ENCODE measurements around the gene IARS1.

The IARS1 gene

DNA sequence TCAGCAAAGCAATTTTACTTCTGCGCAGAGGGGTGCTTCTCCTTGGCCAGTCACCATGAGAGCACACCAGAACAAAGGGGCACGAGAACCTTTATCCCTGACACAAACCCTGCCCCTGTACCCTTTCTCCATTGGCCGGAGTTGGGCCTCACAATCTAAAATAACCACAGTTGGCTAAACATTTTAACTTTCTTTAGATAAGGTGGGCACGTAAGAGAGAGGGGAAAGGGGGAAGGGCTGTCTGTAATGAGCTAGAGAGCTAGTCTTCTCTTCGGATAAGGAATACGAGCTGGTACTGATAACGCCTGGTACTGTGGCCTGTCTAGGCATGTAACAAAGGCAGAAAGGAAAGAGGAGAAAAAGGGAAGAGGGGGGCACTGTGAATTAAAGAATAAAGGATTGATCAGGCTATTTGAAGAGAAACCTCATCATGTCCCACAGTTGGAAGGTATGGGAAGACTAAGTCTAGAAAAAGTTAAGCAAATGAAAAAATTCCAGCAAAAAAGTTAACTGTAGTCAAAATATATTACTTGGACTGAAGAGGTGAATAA, 1.8 kb upstream of the IARS1 start:
- no peak for DNase-seq

DNA sequence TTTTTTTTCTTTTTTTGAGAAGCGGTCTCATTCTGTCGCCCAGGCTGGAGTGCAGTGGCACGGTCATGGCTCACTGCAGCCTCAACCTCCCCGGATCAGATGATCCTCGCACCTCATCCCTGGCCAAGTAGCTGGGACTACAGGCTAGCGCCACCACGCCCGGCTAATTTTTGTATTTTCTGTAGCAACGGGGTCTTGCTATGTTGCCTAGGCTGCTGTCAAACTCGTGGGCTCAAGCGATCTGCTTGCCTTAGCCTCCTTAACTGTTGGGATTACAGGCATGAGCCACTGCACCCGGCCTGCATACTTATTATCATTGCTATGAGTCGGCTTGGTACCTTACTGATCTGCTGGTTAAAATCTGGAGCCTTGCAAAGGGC, 790 bp upstream of the IARS1 start:
- peak; percentile 36 to 45 for DNase-seq

DNA sequence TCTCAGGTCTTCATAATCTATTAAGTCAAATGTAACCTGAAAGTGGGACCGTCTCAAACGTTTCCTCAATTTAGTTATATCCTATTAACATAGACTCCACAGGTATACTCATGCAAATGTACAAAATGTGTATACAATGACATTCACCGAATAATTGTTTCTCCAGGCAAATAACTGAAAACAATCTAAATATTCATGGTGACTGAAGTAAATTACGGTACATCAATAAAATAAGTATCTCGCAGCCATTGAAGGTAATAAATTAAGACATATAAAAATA, 482 bp downstream of the IARS1 start:
- no peak for DNase-seq

DNA sequence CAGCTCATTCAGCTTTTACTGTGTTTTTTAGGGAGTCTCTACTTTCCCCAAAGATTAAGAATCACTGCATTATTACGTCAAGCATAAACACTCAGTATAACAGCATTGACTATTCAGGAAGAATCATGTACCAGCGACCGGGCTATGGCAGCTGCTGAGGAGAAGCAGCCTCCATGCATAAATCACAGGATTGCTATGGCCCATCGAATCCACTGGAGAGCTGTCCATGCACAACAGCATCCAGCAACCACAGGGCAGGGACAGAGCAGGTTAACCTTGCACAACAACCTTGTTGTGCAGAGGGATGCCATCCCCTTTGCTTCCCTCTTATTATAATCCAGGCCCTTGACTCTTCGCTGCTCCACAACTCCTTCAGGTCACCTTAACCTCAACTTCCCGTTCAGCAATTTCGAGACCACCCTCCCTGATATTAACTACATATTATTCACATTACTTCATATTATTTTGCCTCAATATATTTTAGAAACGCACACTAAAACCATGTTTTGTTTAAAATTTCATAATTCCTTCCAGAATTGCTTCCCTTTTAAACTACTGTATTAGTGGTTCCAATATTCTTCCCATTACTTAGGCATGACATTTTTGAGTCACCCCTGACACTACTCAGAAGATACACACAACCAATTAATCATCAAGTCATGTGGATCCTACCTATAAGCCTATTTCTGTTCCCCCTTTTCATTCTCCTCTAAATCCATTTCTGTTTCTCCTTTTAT, 991 bp downstream of the IARS1 start:
- DNase-seq = no peak

DNA sequence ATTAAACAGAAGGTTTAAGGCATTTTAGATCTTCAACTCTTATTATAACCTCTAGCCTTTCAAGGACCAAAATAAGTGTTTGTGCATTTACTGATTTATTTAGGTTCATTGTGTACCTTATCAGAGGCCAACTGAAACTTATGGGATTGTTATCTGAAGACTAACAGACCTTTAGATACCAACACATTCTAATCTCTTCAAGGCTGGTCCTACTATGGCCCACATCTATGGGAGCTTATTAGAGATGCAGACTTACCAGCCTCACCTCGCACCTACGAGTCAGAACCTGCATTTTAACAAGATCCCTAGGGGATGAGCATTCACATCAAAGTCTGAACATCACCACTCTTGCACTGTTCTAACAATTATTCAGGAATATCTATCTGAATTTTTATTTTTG, 1.9 kb downstream of the IARS1 start:
- no peak for DNase-seq

DNA sequence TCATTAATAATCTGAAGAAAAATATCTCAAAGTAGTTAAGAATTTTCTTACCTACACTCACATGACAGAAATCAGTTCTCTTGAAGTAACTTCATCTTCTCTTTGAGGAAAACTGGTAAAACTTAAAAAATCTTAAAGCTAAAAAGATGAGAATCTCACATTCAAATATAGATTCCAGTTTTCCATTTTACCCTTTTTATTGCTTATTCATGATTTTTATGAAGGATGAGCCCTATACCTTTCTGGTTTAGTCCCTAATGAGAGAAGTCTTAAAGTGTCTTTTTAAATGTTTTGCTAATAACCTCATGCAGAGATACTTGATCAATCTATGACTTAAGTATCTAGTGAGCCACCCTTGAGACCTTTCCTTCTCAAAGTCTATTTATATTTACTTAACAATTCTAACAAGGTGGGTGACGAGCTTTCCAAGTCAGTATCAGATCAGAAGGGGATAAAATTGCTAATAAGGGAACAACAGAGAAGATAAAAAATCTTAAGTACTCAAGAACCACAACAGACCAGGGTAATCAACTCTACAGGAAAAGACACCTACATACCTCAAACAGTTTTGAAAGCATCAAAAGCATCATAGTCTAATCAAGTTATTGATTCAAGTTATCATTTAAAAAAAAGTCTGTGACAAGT, 2.6 kb downstream of the IARS1 start:
- DNase-seq = no peak

DNA sequence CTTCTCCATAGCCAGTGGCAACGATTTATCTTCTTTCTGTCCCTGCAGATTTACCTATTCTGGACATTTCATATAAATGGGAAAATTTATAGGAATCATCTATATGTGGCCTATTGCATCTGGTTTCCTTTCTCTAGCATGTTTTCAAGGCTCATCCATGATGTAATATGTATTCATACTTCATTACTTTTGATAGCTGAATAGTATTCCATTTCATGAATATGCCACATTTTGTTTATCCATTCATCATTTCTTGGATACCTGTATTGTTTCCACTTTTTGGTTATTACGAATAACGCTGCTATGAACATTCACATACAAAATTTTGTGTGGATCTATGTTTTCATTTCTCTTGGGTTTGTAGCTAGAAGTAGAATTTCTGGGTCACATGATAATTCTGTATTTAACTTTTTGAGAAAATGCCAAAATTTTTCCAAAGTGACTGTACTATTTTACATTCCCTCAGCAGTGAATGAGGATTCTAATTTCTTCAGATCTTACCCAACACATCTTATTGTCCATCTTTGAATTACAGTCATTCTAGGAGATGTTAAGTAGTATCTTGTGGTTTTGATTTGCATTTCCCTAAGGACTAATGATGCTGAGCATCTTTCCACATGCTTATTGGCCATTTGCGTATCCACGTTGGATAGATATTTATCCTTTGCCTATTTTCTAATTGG, 3.6 kb downstream of the IARS1 start:
- no peak for DNase-seq

DNA sequence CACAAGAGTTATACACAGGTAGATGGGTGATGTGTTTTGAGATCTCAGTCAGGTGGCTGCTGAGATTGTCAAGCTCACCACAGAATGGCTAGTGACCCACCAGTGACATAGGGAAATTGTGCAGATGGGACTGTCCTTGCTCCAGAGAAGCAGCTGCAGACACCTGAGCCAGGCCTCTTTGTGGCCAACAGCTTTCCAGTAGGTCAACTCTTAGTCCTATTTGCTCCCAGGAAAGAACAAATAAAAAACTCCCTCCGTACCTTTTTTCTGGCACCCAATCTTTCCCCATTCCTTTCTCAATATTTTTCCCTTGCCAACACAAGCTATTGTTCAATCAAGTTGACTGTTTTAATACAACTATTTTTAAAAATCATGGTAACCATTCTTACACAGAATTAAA, 14.2 kb downstream of the IARS1 start:
- no peak for DNase-seq

DNA sequence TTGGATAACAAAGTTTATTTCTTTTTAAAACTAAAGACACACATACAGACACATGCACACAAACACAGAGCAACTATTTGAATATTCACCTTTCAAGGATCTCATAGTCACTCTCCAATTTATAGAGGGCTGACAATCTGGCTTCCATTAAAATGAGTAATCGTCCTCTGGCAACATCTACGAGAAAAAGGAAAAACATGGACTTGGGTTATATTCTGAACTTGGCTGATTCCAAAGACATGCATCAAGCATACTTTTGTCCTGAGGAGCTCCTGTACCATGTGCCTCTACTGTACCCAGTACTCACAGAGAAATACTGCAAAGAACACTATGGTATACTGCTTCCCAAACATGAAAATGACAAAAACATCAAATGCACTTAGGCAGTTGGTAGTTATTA, 15.4 kb downstream of the IARS1 start:
- DNase-seq = no peak

DNA sequence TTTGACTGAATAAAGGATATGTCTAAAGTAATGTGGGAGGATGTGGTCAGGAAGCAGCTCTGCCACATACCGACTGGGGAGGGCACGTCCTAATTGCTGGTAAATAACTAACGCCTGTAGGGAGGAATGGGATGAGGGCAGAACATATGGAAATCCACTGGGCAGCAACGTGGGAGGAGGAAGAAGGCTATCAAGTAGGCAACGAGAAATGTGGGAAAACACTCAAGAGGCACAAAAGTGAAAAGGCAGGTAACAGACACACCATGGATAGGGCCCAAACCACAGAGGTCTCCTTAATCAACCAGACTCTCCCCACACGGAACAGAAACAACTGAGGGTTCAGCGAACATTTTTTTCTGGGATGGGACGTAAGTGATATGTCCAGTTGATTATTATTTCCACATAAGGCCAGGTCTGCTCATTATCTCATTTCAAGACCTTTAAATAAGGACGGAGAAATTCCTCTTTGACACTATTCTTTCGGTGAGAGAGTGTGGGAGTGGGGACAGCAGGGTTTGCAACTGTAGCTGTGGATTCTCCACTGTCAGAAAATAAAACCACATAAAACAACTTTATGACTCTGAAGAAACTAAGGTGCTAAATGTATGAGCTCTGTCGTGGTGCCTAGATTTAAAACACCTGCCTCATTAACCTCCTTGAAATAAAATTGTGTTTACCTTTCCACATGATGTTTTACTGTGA, 17.0 kb downstream of the IARS1 start:
- DNase-seq = no peak

DNA sequence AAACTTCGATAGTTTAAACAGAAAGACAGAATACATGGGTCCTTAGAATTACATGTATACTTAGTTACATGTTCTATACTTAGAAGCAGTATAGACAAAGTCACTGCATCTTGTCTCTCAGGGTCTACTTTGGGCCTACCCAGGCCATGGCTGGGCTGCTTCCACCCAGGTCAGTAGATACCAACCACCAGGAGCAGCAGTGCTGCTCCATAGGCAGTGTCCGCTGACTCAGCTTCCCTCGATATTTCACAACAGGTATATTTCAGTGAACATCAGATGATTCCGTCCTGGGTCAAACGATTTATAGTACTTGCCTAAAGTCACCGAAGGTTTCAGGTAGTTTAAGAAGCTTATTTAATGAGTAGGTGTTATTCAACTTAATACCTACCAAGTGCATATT, 18.0 kb downstream of the IARS1 start:
- no peak for DNase-seq

DNA sequence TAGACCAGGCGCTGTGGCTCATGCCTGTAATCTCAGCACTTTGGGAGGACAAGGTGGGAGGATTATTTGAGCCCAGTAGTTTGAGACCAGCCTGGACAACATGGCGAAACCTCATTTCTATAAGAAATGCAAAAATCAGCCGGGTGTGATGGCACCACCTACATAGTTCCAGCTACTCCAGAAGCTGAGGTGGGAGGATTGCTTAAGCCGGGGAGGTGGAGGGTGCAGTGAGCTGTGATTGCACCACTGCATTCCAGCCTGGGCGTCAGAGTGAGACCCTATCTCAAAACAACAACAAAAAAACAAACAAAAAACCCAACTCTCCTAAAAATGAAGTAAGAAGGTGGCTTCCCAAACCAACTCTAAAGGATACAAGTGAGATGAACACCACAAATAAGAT, 23.0 kb downstream of the IARS1 start:
- DNase-seq = no peak

DNA sequence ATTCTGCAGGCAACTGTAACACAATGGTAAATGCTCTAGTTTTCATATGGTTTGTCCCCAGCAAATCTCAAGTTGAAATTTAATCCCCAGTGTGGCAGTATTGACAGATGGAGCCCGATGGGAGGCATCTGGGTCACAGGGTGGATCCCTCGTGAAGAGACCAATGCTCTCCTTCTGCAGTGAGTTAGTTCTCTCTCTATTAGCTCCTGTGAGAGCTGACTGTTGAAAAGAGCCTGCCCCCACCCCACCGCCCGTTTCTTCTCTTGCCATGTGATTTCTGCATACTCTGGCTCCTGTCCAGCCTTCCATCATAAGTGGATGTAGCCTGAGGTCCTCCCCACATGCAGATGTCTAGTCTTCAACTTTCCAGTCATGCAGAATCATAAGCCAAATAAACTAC, 27.0 kb downstream of the IARS1 start:
- DNase-seq = no peak

DNA sequence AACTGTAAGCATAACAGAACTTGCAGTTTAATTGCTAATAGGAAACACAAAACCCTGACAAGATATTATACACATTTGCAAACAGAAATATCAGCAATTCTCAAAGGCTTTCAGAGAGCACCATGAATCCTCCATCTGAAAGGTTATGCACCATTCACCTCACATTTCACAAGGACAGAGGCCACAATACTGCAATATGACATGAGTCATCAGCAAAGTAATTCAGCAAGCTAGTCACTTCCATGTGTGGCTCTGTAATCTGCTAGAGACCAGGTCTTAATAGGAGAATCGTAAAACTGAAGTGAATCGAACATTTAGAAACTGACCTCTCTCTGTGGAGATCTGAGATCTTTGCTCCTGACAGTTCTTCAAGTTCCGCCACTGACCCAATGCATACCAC, 28.3 kb downstream of the IARS1 start:
- no peak for DNase-seq

DNA sequence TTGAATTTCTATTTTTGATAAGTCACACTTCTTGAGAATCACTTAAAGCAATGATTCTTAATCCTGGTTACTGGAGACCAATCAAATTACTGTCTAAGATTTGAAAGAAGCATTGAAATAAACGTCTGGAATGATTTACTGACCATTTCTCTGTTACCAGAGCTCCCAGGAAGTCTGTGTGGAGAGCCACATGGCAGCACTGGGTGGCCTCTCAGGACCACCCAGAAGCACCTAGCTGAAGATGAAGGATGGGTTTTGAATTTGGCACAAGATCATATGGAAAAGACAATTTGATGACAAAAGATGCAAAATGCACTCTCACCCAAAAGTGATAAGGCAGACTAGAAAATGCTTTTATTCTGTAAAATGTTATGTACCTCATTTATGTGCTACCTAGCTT, 30.4 kb downstream of the IARS1 start:
- no peak for DNase-seq

DNA sequence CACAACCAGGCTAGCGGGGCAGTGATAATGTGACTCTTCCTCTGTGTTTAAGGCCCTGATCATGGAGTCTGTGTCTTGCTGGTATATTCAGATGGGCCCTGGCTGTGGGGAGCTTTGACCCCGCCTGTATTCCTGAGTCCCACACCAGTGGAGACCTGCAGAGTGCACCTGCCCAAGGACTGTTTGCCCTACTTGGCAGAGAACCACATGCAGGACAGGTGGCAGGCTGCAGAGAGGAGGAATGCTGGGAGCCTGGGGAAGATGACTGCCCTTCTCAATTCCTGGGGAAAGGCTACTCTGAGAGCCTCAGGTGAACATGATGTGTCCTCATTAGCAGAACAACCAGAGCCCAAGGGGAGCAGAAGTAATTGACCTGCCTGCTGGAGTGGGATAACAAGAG, 36.2 kb downstream of the IARS1 start:
- no peak for DNase-seq

DNA sequence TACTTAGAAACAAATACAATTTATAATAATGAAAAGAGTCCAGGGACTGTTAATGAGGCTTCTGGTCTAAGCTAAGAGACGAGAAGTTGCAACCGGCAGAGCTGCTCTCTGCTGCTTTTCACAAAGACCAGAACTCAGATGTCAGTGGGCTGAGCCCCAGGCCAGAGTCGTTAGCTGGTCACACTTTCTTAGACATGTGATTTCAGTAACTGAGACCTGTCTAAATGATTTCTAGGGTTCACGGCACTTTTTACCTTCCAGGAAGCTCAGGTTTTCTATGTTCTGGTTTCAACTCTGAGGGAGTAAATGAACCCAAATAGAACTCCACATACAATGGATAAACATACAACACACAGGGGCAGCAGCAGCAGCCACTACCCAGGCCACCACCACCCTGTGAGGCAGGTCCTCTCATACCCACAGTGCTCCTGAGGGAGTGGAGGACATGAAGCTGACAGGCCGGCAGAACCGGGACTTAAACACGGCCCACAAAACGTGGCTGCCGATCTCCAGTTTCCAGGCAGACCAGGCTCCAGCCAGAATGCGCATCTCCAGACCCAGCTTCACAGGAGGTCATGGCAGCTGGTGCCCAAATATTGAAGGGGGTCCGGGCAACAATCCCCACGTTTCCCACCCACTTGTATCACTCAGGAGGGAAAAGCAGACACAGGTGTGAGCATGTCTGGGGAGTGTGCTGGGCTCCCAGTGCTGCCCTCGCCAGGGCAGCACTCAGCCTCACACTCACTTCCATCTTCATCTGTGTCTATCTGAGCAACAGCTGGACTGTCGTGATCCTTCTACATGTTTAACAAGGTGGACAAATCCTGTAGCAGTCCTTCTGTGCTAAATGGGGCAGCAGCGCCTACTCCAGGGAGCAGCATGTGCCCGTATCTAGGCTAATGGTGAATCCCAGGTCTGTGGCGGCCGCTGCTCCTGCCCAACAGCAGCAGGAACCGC, 38.8 kb downstream of the IARS1 start:
- DNase-seq = no peak

DNA sequence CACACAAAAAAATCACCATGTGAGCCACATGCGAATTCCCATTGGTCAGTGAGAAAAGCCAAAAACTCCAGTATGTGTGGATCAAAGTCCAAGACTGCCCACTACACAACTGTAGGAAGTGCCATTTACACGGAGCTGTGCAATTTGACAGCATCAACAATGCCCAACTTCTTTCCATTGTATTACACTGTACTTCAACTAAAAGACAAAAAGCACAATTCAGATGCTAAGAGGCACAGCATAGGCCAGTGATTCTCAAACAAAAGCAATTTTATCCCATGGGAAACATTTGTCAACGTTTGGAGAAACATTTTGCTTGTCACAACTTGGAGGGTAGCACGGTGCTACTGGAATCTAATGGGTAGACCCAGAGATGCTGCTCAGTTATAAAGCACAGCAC, 39.8 kb downstream of the IARS1 start:
- no peak for DNase-seq

DNA sequence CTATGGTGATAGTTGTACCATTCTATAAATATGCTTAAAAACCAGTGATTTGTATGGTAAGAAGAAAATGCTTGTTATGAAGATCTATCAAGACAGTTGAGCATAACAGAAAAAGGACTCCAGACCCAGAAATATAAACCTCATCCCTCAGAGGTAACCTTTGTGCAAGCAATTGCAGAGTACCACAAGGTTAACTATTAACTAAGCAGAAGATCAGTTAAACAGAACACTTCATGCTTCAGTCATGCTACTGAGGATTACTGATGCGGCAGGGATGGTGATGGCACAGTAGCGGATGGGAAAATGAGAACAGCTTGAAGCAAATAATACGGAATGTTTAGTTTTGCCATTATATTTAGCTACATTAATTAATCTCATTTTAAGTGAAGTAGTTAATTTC, 45.5 kb downstream of the IARS1 start:
- no peak for DNase-seq

DNA sequence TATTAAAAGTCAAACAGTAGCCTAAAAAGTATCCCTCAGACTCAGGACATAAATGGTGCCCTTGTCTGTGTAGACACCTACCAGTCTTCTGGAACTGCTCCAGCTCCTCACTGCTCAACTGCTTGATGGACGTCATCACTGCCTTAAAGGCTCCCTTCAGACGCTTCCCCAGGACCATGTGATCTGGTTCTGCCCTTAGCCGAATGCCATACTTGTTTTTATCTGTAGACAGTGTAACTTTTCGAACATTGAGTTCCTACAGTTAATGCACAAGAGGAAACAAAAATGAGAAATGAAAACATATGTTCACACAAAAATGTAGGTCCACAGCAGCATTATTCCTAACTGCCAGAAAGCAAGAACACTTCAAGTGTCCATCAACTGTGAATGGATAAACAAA, 46.2 kb downstream of the IARS1 start:
- DNase-seq = no peak

DNA sequence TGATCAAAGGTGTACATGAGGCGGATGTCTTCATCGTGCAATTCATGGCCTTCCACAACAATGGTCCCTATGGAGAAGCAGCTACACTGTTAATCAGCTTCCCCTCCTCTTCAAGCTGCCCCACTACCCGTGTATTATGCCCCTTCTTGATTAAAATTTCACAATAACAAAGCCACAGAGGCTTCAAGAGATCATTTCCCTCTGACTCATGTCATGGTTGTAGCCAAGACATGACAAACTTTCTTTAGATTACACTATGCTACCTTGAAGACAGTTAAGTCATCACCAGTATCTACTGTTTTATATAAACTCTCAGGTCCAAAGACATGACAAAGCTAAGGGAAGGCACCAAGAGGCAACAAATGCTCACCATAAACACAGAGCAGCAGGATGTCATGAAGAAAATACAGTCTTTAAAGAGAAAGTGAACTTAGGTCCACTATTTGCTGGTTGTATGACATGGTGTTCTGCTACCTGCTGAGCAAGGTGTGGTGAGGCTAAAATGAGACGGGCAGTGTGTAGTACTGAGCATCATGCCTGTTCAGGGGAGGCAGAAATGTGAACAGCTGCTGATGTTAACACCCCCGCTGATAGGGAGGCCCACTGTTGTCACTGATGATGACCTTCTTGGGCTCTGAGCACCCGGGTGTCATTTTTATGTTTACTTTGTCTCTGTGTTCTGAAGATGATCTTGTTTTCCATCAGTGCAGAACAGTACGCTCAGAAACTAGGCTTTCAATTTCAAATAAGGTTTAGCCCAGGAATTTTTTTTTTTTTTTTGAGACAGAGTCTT, 48.3 kb downstream of the IARS1 start:
- no peak for DNase-seq
